M059J (cell line): ENCODE measurements around the gene PPM1L. TPM values are rescaled to one million over a fixed set of nuclear protein-coding genes. Genes with fewer than 3 reads are reported as not detected.

Experiments used
- DNase-seq: peaks from one replicate; pipeline ENCODE4 v3.0.0-alpha.2; 2012; ENCODE audit warnings: low read depth
- total RNA-seq: library from RNA; depleted of rRNA; stranded (reverse); fragments of >200 nt; shearing (Covaris generic); gene quantifications from 2 replicates; pipeline ENCODE4 v1.2.3, GENCODE V29; 2014; rRNA removed

The PPM1L gene
- total RNA-seq, 1 experiment from 2014 or later = 3.7 TPM

DNA sequence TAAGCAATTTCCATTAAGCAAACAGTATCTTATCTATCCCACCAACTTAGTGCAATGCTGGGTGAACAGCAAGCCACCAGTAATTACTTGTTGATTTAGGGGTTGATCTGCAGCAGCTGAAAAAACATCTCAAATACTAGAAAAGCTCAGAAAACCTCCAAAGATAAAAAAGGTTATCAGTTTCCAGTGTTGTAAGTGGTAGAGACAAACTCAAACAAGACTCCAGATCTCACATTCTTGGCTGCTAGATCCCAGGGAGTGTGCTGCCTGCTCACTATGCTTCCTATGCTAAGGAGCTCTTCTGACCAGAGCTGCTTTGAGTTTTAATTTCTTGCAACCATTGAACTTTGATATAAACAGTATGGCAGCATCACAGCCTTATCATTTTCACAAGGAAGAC is 337.9 kb downstream of the PPM1L start:
- DNase-seq = no peak

DNA sequence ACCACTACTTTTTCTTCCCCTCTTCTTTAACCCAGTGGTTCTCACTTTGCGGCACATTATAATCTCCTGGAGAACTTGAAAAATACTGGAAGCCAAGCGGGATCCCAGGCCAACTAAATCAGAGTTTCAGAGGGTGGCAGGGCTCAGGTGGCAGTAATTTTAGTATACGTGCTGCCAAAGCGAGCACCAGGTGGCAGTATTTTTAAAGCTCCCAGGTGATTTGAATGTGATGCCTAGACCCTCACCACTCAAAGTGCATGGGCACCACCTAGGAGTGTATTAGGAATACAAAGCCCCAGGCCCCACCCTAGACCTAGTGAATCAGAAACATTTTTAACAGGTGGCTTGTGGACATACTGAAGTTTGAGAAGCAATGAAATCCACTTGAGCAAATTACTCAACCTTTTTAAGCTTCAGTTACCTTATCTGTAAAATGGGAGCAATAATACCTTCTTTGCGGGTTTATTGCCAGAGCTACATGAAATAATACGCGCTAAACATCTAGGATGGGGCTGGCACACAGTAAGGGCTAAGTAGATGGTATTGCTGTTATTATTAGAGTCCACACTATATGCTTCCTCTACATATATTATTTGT is 340.8 kb downstream of the PPM1L start:
- DNase-seq = peak; percentile 44

DNA sequence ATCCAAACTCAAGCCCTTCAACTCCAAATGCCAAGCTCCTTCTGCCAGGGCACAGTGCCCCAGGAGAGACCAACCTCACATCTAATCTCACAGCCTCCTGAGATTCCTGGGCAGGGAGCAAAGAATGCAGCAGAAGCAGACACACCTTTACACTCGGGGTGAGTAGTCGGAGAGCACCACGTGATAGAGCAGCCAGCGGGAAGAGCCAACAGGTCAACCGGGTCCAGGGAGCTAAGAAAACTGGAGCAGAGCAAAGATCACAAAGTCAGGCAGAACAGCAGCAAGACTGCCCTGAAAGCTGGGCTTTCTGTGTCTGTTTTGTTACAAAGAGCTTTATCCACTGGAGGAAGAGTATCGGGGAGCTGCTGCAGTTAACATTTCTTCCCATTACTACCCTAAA is 345.0 kb downstream of the PPM1L start:
- no peak for DNase-seq

DNA sequence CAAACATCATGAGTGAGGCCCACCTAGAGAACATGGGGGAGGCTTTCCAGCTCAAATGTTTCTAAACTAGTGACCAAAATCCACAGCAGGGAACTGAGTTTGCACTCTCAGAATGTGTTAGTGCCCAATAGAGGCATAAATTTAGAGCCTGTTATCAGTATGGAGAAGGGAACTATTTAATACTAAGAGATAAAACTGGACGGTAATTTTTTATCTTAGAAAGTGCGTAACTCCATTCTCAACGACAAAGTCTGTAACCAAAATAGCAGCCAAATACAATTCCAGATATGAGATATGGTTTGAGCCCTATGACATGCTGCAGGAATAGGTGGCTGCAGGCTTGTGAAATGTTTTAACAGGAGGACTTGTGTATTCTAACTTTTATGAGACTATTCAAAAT is 345.6 kb downstream of the PPM1L start:
- no peak for DNase-seq

DNA sequence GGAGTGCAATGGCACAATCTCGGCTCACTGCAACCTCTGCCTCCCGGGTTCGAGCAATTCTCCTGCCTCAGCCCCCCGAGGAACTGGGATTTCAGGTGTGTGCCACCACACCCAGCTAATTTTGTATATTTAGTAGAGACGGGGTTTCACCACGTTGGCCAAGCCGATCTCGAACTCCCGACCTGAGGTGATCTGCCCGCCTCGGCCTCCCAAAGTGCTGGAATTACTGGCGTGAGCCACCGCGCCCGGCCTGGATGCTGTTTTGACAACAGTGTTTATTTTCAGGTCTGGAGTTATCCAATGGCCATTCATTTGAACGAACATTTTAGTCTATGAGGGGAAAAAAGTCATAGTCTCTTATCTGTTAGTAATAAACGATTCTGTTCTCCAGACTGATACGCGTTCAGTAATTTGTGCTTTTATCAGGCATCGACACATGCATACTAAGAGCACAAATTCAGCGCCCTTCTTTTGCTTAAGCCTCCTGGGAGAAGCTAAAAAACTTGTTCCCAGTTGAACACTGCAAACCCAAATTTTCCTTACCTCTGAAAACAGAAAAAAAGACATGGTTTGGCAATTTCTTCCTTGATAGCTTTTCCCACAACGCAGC is 347.9 kb downstream of the PPM1L start:
- no peak for DNase-seq

DNA sequence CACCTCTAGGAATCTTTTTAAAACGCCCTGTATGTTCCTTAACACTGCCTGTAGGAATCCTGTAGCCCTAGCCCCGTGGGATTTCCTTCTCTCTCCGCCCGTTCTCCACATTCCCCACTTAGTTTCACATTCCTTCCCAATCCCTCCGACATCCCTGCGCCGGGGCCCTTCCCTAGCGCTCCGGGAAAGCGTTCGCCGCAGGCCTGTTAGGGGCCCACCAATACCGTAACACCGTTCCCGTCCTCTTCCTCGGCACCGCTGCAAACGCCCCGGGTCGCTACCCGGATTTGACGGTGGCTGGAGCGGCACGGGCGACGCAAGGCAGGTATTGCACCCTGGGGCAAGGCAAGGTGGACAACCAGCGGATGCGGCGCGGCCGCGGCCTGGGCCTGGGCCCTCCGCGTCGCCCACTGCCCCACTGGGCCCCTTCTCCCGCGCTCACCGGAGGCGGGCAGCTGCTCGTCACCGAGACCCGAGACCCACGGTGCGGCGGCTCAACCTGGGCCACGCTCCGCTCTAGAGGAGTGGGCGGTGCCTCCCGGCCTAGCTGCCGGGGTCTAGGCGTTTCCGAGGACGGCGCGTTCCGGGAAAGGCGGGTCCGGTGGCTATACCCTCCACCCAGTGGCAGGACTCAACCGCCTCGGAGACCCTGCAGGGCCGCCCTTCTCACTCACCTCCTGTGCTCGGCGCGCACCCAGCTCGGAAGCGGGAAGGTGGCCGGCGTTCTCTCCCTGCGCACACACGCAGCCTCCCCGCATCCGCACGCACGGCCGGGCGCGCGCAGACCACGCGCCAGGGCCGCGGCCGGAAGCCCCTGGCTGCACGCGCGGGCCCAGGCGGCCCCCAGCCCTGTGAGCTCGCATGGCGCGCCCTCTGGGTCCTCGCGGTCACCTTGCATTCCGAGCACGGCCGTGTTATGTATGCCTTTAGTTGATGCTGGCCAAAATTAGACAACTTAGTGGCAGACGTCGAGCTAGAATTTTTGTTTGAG is 348.8 kb downstream of the PPM1L start, which contains the start of gene B3GALNT1:
TSS of gene B3GALNT1 (minus strand) at position 789 of the 991 bp plus-strand sequence. CDS start 18,595 bp downstream, outside the sequence.
- DNase-seq = peak; percentile 75

DNA sequence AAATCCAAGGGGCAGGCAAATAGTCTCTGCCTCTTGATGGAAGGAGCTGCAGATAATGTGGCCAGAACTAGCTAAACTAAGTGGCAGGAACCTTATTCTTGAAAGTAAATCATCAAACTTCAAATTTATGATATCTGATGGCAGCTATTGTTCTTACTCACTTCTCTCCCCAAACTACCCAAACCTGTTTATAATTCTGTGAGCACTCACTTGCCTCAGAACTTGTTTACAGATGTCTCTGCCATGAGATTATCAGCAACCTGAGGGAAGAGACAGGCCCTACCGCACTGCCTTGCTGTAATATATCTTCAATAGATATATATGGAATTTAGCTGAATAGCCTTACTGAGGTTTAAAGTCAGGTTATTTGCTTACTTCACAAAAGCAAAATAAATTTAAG is 351.3 kb downstream of the PPM1L start:
- no peak for DNase-seq

DNA sequence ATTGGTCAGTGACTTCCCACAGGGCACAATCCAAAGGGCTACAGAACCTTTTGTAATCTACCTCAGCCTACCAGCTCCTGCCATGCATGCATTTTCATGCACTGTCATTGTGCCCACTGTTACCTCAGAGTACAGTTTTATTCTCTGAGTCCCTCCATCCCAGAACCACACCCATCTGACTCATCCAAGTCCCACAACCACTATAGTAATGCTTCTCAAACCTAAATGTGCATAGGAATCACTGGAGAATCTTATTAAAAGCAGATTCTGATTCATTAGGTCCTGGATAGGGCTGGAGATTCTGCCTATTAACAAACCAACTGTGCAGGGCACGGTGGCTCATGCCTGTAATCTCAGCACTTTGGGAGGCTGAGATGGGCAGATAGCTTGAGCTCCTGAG is 352.8 kb downstream of the PPM1L start:
- peak; percentile 88 for DNase-seq

DNA sequence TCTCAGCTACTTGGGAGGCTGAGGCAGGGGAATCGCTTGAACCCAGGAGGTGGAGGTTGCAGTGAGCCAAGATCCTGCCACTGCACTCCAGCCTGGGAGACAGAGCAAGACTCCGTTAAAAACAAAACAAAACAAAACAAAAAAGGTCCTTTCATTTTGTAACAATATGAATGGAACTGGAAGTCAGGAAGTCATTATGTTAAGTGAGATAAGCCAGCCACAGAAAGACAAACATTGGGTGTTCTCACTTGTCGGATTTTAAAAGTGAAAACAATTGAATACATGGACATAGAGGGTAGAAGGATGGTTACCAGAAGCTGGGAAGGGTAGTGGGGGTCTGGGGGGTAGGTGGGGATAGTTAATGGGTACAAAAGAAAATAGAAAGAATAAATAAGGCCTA is 361.6 kb downstream of the PPM1L start:
- no peak for DNase-seq

DNA sequence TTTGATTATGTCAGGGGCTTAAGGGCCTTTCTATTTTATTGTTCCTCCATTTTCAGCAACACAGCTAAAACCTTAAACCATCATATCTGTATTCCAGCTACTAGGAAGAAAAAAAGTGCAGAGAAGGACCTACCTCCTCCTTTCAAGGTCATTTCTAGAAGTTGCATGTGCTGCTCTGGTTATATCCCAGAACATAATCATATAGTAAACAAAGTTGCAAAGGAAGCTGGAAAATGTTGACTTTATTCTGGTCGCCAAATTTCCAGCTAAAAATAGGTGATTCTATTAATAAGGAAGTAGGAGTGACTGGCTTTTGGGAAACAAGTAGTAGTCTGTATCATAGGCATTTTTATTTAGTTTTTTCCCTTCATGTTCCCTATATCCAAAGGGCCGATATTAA is 370.5 kb downstream of the PPM1L start:
- DNase-seq = no peak

Other genes starting within 250 kb of the PPM1L start
- 27.1 and 40.0 TPM in 2 replicates for gene KPNA4, start 190.7 kb upstream of the PPM1L start, total RNA-seq
- 0.44 and 3.0 TPM in 2 replicates for gene ARL14, start 79.1 kb upstream of the PPM1L start, total RNA-seq